Activated CD4-positive, alpha-beta T cell treated with anti-CD3 and anti-CD28 coated beads, Interleukin-2, amount 50 U/mL, for 4 hours (primary cell): Measurements from ENCODE around the gene CNPY4.

Experiments
- DNase-seq, 2 experiments: peaks; one replicate each; pipeline ENCODE4 v3.0.0-alpha.2; 2020

CNPY4 gene

GRCh38 chr7:100152937-100153666 is 33.7 kb downstream of the CNPY4 start:
- no peak for DNase-seq

GRCh38 chr7:100153708-100154535 is 34.5 kb downstream of the CNPY4 start:
- no peak for DNase-seq

GRCh38 chr7:100154651-100155491 is 35.4 kb downstream of the CNPY4 start:
- DNase-seq, result no peak

- DNase-seq, result no peak
Observed at GRCh38 chr7:100155553-100156317, 36.3 kb downstream of the CNPY4 start.

GRCh38 chr7:100156331-100157068 is 37.1 kb downstream of the CNPY4 start:
- no peak for DNase-seq

- no peak for DNase-seq
Observed at GRCh38 chr7:100157069-100157333, 37.6 kb downstream of the CNPY4 start.

- DNase-seq, result no peak
Observed at GRCh38 chr7:100157334-100158228, 38.1 kb downstream of the CNPY4 start.

- peak; percentile 90 to 91 for DNase-seq
Observed at GRCh38 chr7:100158229-100159098, 39.0 kb downstream of the CNPY4 start, which contains the start of gene TRAPPC14. Gene TRAPPC14 (minus strand): TSS chr7:100158723. CDS start chr7:100158499, 224 bp downstream.

GRCh38 chr7:100159099-100159623 is 39.7 kb downstream of the CNPY4 start:
- no peak for DNase-seq

GRCh38 chr7:100160067-100160466 is 40.6 kb downstream of the CNPY4 start:
- DNase-seq, result no peak

GRCh38 chr7:100163006-100163531 is 43.6 kb downstream of the CNPY4 start:
- DNase-seq, result no peak

- DNase-seq, result no peak
Observed at GRCh38 chr7:100163871-100164270, 44.4 kb downstream of the CNPY4 start.

- DNase-seq, result peak; percentile 32 to 34
Observed at GRCh38 chr7:100166317-100166940, 47.0 kb downstream of the CNPY4 start.

GRCh38 chr7:100166970-100167911 is 47.8 kb downstream of the CNPY4 start:
- no peak for DNase-seq

GRCh38 chr7:100167912-100168323 is 48.5 kb downstream of the CNPY4 start:
- no peak for DNase-seq

GRCh38 chr7:100169147-100169850 is 49.9 kb downstream of the CNPY4 start:
- no peak for DNase-seq
